OCI-LY3 (cell line): Measurements from ENCODE around the gene KRT33A.

ENCODE experiments used
- CTCF ChIP-seq: fragments of 200-600, 300-600 bp; sonication (generic); IDR thresholded peaks from 2 replicates; pipeline ENCODE4 v1.5.1; 2014; ENCODE audit warnings: antibody characterized with exemption, low read length, low read depth
- EZH2phosphoT487 ChIP-seq: fragments of 200-600 bp; shearing (Covaris generic); IDR thresholded peaks from 2 replicates; pipeline ENCODE4 v1.6.1; 2018; ENCODE audit warnings: antibody characterized with exemption, mixed run types, low read depth

GRCh38 chr17:41345992-41346391 lies 4.6 kb downstream of the KRT33A start:
- TF ChIP-seq EZH2phosphoT487 (no peak), CTCF (no peak)
